GM21723 (cell line): ENCODE results near the gene POLE2.
"Not testable (repeated sequence)": the region's sequence is repeated elsewhere in the genome, so short reads cannot be mapped to it uniquely, and the experiment has no call there.

ENCODE experiments used
- ATAC-seq: cut with Tn5 transposase; IDR thresholded peaks from one replicate; pipeline ENCODE4 v1.9.1; 2021; ENCODE audit warnings: mild to moderate bottlenecking, moderate library complexity; ENCODE audit not compliant: unreplicated experiment

POLE2 gene

GRCh38 chr14:49670475-49670874 lies 17.5 kb downstream of the POLE2 start:
- no peak for ATAC-seq

GRCh38 chr14:49659526-49660455 lies 28.2 kb downstream of the POLE2 start:
- ATAC-seq = no peak

DNA sequence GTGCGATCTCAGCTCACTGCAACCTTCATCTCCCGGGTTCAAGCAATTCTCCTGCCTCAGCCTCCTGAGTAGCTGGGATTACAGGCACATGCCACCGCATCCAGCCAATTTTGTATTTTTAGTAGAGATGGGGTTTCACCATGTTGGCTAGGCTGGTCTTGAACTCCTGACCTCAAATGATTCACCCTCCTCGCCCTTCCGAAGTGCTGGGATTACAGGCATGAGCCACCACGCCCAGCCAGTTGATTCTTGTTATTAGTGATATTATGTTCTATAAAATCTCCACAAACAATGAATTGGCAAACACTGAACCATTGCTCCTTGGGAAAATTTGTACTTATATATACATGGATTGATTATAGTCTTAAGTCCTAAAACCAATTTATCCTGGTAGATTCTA lies 30.5 kb downstream of the POLE2 start:
- ATAC-seq = not testable (repeated sequence)

DNA sequence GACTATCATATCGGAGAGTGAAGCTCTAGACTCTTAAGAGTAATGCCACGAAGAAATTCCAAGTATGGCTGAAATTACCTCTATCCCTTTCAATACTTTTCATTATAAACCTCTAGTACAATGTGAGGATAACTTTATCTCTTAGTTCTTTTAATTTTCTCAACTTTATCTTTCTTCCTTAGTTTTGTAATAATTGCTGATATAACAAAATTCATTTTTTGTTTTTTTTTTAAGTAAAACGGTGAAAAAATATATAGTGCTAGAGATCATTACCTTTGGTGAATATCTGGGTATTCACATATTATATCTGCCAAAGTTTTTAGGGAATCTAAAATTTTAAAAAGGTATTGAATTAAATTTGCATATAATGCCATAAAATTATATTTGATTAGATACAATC lies 33.5 kb downstream of the POLE2 start:
- ATAC-seq = no peak

GRCh38 chr14:49653508-49653907 lies 34.5 kb downstream of the POLE2 start:
- no peak for ATAC-seq

- ATAC-seq = no peak
Measured at GRCh38 chr14:49642163-49642562, 45.9 kb downstream of the POLE2 start.

- no peak for ATAC-seq
Measured at GRCh38 chr14:49641697-49642129, 46.3 kb downstream of the POLE2 start.

DNA sequence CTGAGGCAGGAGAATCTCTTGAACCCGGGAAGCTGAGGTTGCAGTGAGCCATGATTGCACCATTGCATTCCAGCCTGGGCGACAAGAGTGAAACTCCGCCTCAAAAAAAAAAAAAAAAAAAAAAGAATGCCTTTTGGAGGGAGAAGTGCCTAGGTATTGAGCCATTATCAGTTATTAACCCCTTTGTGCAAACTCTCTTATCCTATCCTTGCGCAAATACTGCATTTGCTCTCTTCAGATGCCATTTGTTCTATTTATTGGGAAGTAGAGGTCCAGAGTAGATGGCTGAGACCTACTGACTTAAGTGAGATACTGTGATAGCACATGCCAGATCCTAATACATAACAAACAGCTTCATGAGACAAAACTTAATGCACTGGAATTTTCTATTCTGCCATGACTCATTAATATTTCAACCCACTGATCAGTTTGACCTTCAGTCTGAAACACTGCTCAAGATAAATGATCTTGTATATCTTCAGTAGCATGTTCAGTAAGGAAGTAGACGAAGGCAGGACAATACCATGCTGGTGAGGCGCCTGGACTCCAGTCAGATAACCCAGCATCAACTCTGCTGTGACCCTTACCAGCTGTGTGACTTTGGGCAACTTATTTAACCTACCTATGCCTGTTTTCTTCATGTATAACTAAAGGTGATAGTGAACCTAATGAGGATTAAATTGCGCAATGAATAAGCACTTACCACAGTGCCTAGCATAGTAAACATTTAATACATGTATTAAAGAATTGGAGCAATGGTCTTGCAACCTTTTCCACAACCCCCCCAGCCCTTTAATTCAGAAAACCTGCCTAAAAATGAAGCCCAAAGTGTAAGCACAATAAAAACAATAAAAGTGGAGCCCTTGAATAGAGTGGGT lies 47.2 kb downstream of the POLE2 start:
- no peak for ATAC-seq

DNA sequence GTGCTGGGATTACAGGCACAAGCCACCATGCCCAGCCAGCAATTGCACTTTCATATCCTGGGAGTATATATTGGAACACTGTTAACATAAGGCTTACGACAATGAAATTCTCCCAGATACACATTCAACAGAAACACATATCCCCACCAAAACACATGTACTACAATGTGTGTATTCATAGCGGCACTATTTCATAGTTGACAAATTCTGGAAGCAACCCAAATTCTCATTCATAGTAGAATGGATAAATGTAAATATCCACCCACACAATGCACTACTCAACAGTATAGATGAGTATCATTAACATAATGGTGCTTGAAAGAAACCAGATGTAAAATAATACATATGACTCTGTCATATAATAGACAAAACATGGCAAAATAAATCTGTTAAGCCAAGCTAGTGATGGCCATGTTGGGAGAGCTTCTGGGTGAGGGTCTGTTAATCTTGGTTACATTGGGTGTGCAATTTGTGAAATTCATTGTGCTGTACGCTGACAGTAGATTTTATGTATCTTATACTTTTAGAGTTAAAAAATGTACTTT lies 50.4 kb downstream of the POLE2 start:
- ATAC-seq = no peak

- no peak for ATAC-seq
Measured at GRCh38 chr14:49636866-49637265, 51.1 kb downstream of the POLE2 start.

GRCh38 chr14:49634547-49635334 lies 53.3 kb downstream of the POLE2 start, which contains the start of gene DNAAF2:
Gene DNAAF2 (minus strand): TSS chr14:49635244. CDS start chr14:49635149, 95 bp downstream.
- peak; percentile 35 for ATAC-seq

DNA sequence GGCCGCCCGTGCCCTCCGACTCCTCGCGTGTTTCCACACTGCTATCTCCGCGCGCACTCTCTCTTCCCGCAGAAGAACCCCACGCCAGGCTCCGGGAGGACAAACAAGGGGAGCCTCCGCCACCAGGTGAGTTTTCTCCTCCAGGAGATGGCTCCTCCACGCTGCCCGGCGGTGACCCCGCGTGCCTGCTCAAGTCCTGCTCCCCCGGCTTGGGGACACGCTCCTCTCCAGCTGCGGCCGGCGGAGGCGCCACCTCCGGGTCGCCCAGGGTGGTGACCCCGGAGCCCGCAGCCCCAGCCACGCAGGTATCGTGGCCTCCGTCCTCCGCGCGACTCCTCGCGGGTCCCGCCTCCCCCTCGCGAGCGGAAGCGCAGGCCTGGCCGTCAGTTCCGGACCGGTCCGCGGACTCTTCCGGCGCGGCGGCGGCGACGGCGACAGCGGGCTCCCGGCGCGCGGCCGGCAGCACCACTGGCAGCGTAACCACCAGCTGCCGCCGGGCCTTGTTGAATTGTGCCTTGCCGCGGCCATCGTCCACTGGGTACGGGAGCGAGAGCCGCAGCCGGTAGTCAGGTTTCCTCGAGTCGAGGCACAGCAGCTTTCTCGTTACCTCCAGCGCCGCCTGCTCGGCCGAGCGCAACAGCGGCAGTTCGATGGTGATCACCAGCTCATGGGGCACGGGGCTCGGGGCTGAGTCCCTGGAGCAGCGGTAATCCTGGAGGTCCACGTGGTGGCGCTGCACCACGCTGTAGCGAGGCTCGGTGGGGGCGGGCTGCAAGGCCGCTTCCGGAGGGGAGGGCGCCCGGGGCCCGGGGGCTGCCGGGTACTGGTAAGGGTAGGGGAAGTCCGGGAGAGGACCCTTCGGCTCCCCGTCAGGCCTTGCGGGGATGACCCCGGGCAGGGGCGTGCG lies 54.1 kb downstream of the POLE2 start:
- peak; percentile 77 for ATAC-seq

- no peak for ATAC-seq
Measured at GRCh38 chr14:49623941-49624839, 63.8 kb downstream of the POLE2 start.

DNA sequence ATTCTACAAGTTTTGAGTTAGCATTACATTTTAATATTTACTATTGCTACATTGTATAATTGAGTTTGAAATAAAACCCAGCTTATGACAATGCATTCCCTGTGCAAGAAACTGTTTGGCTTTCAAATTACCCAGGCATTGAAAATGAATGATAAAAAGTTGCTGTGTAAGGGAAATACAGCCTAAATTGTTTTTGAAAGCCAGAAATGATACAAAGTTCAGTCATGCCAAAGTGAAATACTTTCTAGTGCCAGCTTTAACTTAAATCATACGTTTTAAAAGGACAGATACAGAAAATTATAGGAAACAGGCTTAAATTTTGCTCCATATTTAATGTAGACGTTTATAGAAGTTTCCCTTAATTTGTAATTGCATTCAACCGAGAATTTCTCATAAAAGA lies 64.6 kb downstream of the POLE2 start:
- no peak for ATAC-seq

- no peak for ATAC-seq
Measured at GRCh38 chr14:49622022-49622607, 65.9 kb downstream of the POLE2 start.

DNA sequence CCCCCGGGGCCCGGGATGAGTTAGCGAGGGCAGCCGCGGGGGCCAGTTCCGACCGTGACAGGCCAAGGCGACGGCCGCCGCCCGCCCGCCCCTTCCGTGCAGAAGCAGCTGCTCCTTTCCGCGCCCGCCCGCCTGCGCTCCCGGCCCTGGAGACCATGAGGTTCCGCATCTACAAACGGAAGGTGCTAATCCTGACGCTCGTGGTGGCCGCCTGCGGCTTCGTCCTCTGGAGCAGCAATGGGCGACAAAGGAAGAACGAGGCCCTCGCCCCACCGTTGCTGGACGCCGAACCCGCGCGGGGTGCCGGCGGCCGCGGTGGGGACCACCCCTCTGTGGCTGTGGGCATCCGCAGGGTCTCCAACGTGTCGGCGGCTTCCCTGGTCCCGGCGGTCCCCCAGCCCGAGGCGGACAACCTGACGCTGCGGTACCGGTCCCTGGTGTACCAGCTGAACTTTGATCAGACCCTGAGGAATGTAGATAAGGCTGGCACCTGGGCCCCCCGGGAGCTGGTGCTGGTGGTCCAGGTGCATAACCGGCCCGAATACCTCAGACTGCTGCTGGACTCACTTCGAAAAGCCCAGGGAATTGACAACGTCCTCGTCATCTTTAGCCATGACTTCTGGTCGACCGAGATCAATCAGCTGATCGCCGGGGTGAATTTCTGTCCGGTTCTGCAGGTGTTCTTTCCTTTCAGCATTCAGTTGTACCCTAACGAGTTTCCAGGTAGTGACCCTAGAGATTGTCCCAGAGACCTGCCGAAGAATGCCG lies 66.7 kb downstream of the POLE2 start:
- peak; percentile 30 for ATAC-seq
